Caki2 (cell line): ENCODE measurements around the gene NUTM2A. TPM values are rescaled to one million over a fixed set of nuclear protein-coding genes. Genes with fewer than 3 reads are reported as not detected.
"Not testable (repeated sequence)": the region's sequence is repeated elsewhere in the genome, so short reads cannot be mapped to it uniquely, and the experiment has no call there.

Experiments used
- DNase-seq: peaks from one replicate; pipeline ENCODE4 v3.0.0-alpha.2; 2015; ENCODE audit warnings: low read depth
- in situ Hi-C: cut with HindIII; loops from 2 replicates; pipeline ENCODE4 v1.10.0; 2016; ENCODE audit warnings: low sequenced_read_pairs, low pct_unique_long_range_greater_than_20kb, mixed read lengths
- total RNA-seq: library from RNA; depleted of rRNA; stranded (reverse); fragments of >200 nt; shearing (Covaris generic); gene quantifications from 2 replicates; pipeline ENCODE4 v1.2.3, GENCODE V29; 2014; ENCODE audit warnings: low replicate concordance; rRNA removed

NUTM2A gene
- total RNA-seq, 1 experiment from 2014 or later = not detected

- in situ Hi-C loops, DNase-seq: not testable (repeated sequence)
These were observed 9.6 kb downstream of the NUTM2A start for GRCh38 chr10:87234854-87235253.

DNA sequence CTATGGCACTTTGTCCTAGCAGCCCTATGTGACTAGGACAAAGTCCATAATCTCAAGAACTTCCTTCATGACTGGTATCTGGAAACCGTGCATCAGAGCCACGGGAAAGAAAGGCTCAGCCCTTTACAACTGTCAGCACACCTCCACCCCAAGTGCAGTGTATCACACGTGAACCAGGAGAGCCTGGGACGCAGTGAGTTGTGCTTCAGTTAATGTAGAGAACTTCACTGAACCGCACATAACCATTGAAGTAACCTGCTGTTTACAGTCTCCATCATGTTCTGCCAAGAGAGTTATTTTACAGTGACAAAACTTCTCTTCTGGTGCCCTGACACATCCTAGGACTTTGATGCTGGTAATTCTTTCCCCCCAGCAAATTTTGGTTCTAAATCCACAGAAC is 12.0 kb downstream of the NUTM2A start:
- in situ Hi-C loops, DNase-seq: not testable (repeated sequence)

DNA sequence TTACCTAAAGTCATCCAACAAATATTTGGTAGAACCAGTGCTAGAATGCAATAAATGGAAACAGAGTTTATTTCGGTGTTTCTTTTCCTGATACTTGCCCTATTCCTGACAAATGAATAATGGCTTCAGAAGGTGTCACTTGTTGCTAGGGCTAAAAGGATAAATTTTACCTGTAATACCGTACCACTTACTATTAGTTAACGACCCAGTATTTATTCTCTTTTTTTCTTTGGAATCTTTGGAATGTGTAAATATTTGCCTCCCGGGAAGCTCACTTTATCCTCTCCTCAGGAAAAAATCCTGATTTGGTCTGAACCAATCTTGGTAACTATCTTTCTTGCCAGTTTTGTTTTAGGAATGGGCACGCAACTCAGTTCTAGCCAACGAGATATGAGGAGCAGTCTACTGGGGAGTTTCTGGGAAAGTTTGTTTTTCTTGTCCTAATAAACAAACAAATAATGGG is 14.1 kb downstream of the NUTM2A start:
- in situ Hi-C loops, DNase-seq: not testable (repeated sequence)

GRCh38 chr10:87242192-87242591 is 16.9 kb downstream of the NUTM2A start:
- DNase-seq, in situ Hi-C loops: not testable (repeated sequence)

- DNase-seq, in situ Hi-C loops: not testable (repeated sequence)
These were observed 22.1 kb downstream of the NUTM2A start for GRCh38 chr10:87247335-87247734.

GRCh38 chr10:87248818-87249353 is 23.6 kb downstream of the NUTM2A start:
- in situ Hi-C loops = not testable (repeated sequence)
- DNase-seq = peak; percentile 4

- in situ Hi-C loops, DNase-seq: not testable (repeated sequence)
These were observed 55.6 kb downstream of the NUTM2A start for GRCh38 chr10:87280749-87281392.

Other genes with a start within 250 kb of the NUTM2A start
- gene FAM25A, start 205.2 kb upstream of the NUTM2A start, total RNA-seq = not detected in 2 replicates
- 212 and 237 TPM in 2 replicates for gene GLUD1, start 130.6 kb upstream of the NUTM2A start, total RNA-seq
- 17.0 and 20.0 TPM in 2 replicates for gene SHLD2, start 130.2 kb upstream of the NUTM2A start, total RNA-seq
- 2.1 and 3.2 TPM in 2 replicates for gene NUTM2D, start 132.3 kb downstream of the NUTM2A start, total RNA-seq